Measurements from ENCODE around the gene RBM44. TPM values are rescaled to one million over a fixed set of nuclear protein-coding genes. Genes with fewer than 3 reads are reported as not detected.
"Not testable (repeated sequence)": the region's sequence is repeated elsewhere in the genome, so short reads cannot be mapped to it uniquely, and the experiment has no call there.

Gene RBM44
- polyA plus RNA-seq, 1 experiment, result 0.05 TPM

- no peaks in the 10 kb centered on the region; the same call in 1 of the 2 replicates for H3K27me3 ChIP-seq (ENCODE audit: control insufficient read depth, insufficient read depth, low read length)
- no peaks in the 10 kb centered on the region for H3K36me3 ChIP-seq (ENCODE audit: control insufficient read depth, insufficient read depth, low read length)
- POLR2A ChIA-PET, result no interaction called here
- TF ChIP-seq CTCF (IDR thresholded peaks at IDR 0.05; ENCODE audit: insufficient read depth, low read depth, low read length), result no peak
- CTCF ChIA-PET, result interaction anchor here (0.6 to 1.5 kb wide), 3 partner anchors 68 to 649 kb away, joined by 3 to 7 read pairs (median 3); no protein-coding TSS in a partner anchor
- DNase-seq (ENCODE audit: low read depth), result no peak
- H3K4me3 ChIP-seq (ENCODE audit: low read depth, low read length), result no peak overlapping the region
These were observed 65.9 kb downstream of the RBM44 start for GRCh38 chr2:237864444-237864931.

GRCh38 chr2:237864940-237865622, 66.5 kb downstream of the RBM44 start:
- POLR2A ChIA-PET, result no interaction called here
- CTCF ChIA-PET, result interaction anchor here (0.6 to 1.5 kb wide), 4 partner anchors 58 to 648 kb away, joined by 3 to 7 read pairs (median 3); no protein-coding TSS in a partner anchor
- DNase-seq (ENCODE audit: low read depth), result no peak
- Histone ChIP-seq H3K36me3 (ENCODE audit: control insufficient read depth, insufficient read depth, low read length) (no peaks in the 10 kb centered on the region), H3K4me3 (ENCODE audit: low read depth, low read length) (no peak overlapping the region), H3K27me3 (ENCODE audit: control insufficient read depth, insufficient read depth, low read length) (no peaks in the 10 kb centered on the region; the same call in 1 of the 2 replicates)
- no peak for TF ChIP-seq CTCF (IDR thresholded peaks at IDR 0.05; ENCODE audit: insufficient read depth, low read depth, low read length)

- 0 out of 2 replicates have a peak, but pooled peaks have one; percentile 20 for TF ChIP-seq CTCF (IDR thresholded peaks at IDR 0.05; ENCODE audit: insufficient read depth, low read depth, low read length)
- ChIA-PET POLR2A (no interaction called here), CTCF (interaction anchor here (0.6 to 1.5 kb wide), 3 partner anchors 57 to 440 kb away, joined by 3 to 7 read pairs (median 3); no protein-coding TSS in a partner anchor)
- H3K27me3 ChIP-seq (ENCODE audit: control insufficient read depth, insufficient read depth, low read length), result no peaks in the 10 kb centered on the region
- DNase-seq (ENCODE audit: low read depth), result no peak
- no peaks in the 10 kb centered on the region for H3K36me3 ChIP-seq (ENCODE audit: control insufficient read depth, insufficient read depth, low read length)
- no peak overlapping the region for H3K4me3 ChIP-seq (ENCODE audit: low read depth, low read length)
These were observed 67.1 kb downstream of the RBM44 start for GRCh38 chr2:237865623-237866041.

GRCh38 chr2:237866101-237866621, 67.6 kb downstream of the RBM44 start:
- ChIA-PET POLR2A (no interaction called here), CTCF (interaction anchor here (0.6 to 1.1 kb wide), 2 partner anchors 57 to 439 kb away, joined by 3 read pairs; no protein-coding TSS in a partner anchor)
- Histone ChIP-seq H3K4me3 (ENCODE audit: low read depth, low read length) (no peak overlapping the region), H3K27me3 (ENCODE audit: control insufficient read depth, insufficient read depth, low read length) (no peaks in the 10 kb centered on the region), H3K36me3 (ENCODE audit: control insufficient read depth, insufficient read depth, low read length) (no peaks in the 10 kb centered on the region)
- DNase-seq (ENCODE audit: low read depth), result no peak
- TF ChIP-seq CTCF (IDR thresholded peaks at IDR 0.05; ENCODE audit: insufficient read depth, low read depth, low read length), result no peak

- CTCF ChIA-PET, result interaction anchor here (2.1 kb wide), 1 partner anchor 15 kb away, joined by 4 read pairs; no protein-coding TSS in a partner anchor
- POLR2A ChIA-PET, result no interaction called here
- no peak for DNase-seq (ENCODE audit: low read depth)
These were observed 68.9 kb downstream of the RBM44 start for GRCh38 chr2:237867465-237867864.

GRCh38 chr2:237868074-237868473, 69.5 kb downstream of the RBM44 start:
- H3K27me3 ChIP-seq (ENCODE audit: control insufficient read depth, insufficient read depth, low read length); H3K4me3 ChIP-seq (ENCODE audit: low read depth, low read length); POLR2A ChIA-PET; DNase-seq (ENCODE audit: low read depth); H3K36me3 ChIP-seq (ENCODE audit: control insufficient read depth, insufficient read depth, low read length): not testable (repeated sequence)
- CTCF ChIA-PET, result interaction anchor here (1.0 to 2.1 kb wide), 2 partner anchors 10 to 15 kb away, joined by 3 to 4 read pairs; no protein-coding TSS in a partner anchor

More at GRCh38 chr2:237867465-237867864, 68.9 kb downstream of the RBM44 start:
- Histone ChIP-seq H3K36me3 (ENCODE audit: control insufficient read depth, insufficient read depth, low read length) (no peaks in the 10 kb centered on the region), H3K27me3 (ENCODE audit: control insufficient read depth, insufficient read depth, low read length) (no peaks in the 10 kb centered on the region), H3K4me3 (ENCODE audit: low read depth, low read length) (no peak overlapping the region)
- TF ChIP-seq CTCF (IDR thresholded peaks at IDR 0.05; ENCODE audit: insufficient read depth, low read depth, low read length), result no peak

Measured in BJ (cell line).